ENCODE results near the gene SLC12A7. TPM values are rescaled to one million over a fixed set of nuclear protein-coding genes. Genes with fewer than 3 reads are reported as not detected.

The SLC12A7 gene
- total RNA-seq, 6 experiments from 2014 or later: 0.07 to 0.09 (median 0.09) TPM; not detected in 3

DNA sequence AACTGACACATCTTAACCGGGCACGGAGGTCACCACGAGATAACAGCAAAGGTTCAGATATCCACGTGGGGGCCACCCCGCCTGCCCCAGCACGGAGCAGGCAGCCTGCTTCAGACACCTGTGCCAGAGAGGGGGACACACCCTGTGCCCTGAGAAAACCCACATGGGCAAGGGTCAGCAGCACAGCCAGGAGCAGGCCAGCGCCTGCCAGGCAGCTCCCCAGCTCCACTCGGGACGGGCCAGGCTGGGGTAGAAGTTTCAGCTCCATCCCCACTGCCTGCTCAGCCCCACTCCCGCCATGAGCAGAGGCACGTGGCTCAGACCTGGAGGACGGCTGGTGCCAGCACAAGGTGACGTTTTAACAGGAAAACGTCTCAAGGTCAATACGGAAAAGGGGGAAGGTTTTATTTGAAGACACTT, 22.2 kb downstream of the SLC12A7 start:
- no peak for DNase-seq
- Mint-ChIP-seq H3K27me3 (ENCODE audit: insufficient read depth) (peaks cover 5% of the 10 kb centered on the region), H3K36me3 (ENCODE audit: low read depth) (no peaks in the 10 kb centered on the region), H3K9me3 (peaks cover 23% of the 10 kb centered on the region), H3K27ac (no peak overlapping the region), H3K4me3 (no peak overlapping the region), H3K4me1 (ENCODE audit: low read depth) (no peaks in the 10 kb centered on the region)
- TF ChIP-seq, protein P1, sequence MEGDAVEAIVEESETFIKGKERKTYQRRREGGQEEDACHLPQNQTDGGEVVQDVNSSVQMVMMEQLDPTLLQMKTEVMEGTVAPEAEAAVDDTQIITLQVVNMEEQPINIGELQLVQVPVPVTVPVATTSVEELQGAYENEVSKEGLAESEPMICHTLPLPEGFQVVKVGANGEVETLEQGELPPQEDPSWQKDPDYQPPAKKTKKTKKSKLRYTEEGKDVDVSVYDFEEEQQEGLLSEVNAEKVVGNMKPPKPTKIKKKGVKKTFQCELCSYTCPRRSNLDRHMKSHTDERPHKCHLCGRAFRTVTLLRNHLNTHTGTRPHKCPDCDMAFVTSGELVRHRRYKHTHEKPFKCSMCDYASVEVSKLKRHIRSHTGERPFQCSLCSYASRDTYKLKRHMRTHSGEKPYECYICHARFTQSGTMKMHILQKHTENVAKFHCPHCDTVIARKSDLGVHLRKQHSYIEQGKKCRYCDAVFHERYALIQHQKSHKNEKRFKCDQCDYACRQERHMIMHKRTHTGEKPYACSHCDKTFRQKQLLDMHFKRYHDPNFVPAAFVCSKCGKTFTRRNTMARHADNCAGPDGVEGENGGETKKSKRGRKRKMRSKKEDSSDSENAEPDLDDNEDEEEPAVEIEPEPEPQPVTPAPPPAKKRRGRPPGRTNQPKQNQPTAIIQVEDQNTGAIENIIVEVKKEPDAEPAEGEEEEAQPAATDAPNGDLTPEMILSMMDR (IDR thresholded peaks at IDR 0.05): no peak

DNA sequence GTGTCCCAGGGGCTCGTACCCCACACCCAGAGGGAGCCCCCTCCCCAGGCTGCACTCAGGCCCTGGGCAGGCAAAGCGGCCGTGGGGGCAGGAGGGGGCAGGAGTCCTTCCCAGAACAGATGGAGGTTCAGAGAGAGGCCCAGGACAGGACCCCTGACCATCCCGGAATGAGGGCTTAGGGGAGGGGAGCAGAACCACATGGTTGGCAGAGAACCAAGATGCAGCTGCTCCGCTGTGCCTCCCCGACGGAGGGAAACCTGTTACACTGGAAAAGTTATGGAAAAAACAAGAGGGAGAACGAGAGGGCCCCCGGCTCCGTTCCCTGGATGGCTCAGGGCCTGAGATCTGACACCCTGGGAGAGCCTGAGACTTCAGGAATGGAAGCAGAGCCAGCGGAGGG, 22.7 kb downstream of the SLC12A7 start:
- DNase-seq: no peak
- no peak overlapping the region for H3K27ac Mint-ChIP-seq

DNA sequence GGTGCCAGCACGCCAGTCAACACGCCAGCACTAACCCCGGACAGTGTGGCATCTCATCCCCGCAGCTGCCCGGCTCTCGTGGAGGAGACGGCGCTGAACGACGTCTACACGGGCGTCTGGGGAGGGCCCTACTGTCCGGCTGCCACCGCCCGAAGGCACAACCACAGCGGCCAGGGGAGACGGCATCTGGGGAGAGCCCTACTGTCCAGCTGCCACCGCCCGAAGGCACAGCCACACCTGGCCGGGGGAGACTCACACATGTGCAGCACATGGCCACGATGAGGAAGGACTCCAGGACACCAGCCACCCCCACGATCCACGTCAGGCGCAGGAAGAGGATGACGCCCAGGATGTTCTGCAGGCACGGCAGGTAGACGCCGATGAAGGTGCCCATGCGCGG, 23.1 kb downstream of the SLC12A7 start:
- DNase-seq: no peak
- Mint-ChIP-seq H3K27me3 (ENCODE audit: insufficient read depth) (peaks cover 5% of the 10 kb centered on the region; the same call in 1 of the 2 replicates), H3K9me3 (peaks cover 28% of the 10 kb centered on the region), H3K4me1 (ENCODE audit: low read depth) (no peaks in the 10 kb centered on the region), H3K4me3 (no peak overlapping the region), H3K36me3 (ENCODE audit: low read depth) (no peaks in the 10 kb centered on the region), H3K27ac (no peak overlapping the region)
- TF ChIP-seq, protein P1 (IDR thresholded peaks at IDR 0.05): no peak

More for the DNA sequence above, 22.7 kb downstream of the SLC12A7 start:
- peaks cover 28% of the 10 kb centered on the region for H3K9me3 Mint-ChIP-seq
- TF ChIP-seq, protein P1 (IDR thresholded peaks at IDR 0.05): no peak
- H3K4me3 Mint-ChIP-seq: no peak overlapping the region
- H3K36me3 Mint-ChIP-seq (ENCODE audit: low read depth): no peaks in the 10 kb centered on the region
- H3K27me3 Mint-ChIP-seq (ENCODE audit: insufficient read depth): peaks cover 5% of the 10 kb centered on the region; the same call in 1 of the 2 replicates
- H3K4me1 Mint-ChIP-seq (ENCODE audit: low read depth): no peaks in the 10 kb centered on the region

DNA sequence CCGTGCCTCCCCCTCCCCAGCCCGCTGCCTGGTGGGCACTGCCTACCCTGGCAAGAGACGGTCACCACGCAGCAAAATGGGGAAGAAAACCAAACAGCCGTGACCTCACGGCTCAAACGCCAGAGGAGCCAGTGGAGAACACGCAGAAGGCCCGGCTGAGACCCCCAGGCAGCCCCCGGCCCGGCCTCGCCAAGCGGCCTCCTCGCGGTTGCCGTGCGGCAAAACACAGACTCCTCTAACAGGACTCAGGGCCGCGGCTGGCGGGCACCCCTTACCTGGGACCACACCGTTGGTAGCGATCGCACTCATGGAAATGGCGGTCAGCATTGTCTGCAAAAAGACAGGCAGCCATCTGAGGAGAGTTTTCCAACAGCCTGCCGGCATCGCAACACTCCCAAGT, 23.8 kb downstream of the SLC12A7 start:
- Mint-ChIP-seq H3K4me1 (ENCODE audit: low read depth) (no peaks in the 10 kb centered on the region), H3K36me3 (ENCODE audit: low read depth) (no peaks in the 10 kb centered on the region), H3K27me3 (ENCODE audit: insufficient read depth) (peaks cover 5% of the 10 kb centered on the region; the same call in 1 of the 2 replicates), H3K9me3 (peaks cover 32% of the 10 kb centered on the region), H3K4me3 (no peak overlapping the region), H3K27ac (no peak overlapping the region)
- TF ChIP-seq, protein P1 (IDR thresholded peaks at IDR 0.05): no peak
- no peak for DNase-seq

DNA sequence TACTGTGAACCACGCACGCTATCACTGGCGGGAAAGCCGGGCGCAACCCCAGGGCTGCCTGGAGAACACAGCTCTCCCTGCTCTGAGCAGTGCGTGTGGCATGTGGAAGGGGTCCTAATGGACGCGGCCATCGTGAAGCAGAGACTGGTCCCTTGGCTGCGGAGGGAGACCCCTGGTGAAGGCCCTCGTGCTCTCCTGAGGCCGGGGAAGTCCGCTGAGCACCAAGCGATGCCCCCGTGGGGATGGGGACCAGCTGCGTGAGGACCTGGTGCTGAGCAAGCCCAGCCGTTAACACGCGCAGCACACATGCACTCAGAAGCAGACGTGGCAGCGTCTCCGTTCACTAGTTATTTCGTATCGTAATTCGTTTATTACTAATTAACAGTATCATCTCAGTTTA, 24.4 kb downstream of the SLC12A7 start:
- Mint-ChIP-seq H3K9me3 (peaks cover 32% of the 10 kb centered on the region), H3K4me3 (no peak overlapping the region), H3K4me1 (ENCODE audit: low read depth) (no peaks in the 10 kb centered on the region), H3K36me3 (ENCODE audit: low read depth) (no peaks in the 10 kb centered on the region), H3K27ac (no peak overlapping the region), H3K27me3 (ENCODE audit: insufficient read depth) (peaks cover 5% of the 10 kb centered on the region; the same call in 1 of the 2 replicates)
- TF ChIP-seq, protein P1 (IDR thresholded peaks at IDR 0.05): no peak
- no peak for DNase-seq

DNA sequence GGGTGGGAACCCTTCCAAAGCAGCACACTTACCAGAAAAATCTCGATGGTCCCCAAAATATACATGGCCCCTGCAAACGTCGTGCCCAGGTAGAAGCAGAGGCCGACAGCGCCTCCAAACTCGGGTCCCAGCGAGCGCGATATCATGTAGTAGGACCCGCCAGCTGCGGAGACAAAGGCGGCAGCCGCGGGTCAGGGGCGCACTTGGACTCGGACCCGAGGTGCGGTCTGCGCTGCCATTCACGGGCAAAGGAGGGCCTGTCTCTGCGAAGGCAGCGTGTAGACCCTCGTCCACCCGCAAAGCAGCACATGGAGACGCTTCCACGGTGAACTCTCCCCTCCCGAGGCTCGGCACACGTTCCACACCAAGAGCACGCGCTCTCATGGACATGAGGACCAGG, 25.0 kb downstream of the SLC12A7 start:
- Mint-ChIP-seq H3K9me3 (peaks cover 32% of the 10 kb centered on the region), H3K4me3 (no peak overlapping the region), H3K27ac (no peak overlapping the region), H3K36me3 (ENCODE audit: low read depth) (no peaks in the 10 kb centered on the region), H3K27me3 (ENCODE audit: insufficient read depth) (peaks cover 5% of the 10 kb centered on the region; the same call in 1 of the 2 replicates), H3K4me1 (ENCODE audit: low read depth) (no peaks in the 10 kb centered on the region)
- DNase-seq: no peak
- TF ChIP-seq, protein P1 (IDR thresholded peaks at IDR 0.05): no peak

Measured in HFFc6 (cell line).